Stimulated activated CD8-positive, alpha-beta memory T cell treated with anti-CD3 and anti-CD28 coated beads, Interleukin-4, amount 100 ng/mL, for 24 hours (primary cell): Measurements from ENCODE around the gene TMEM236.

Source experiments
- DNase-seq: peaks from one replicate; pipeline ENCODE4 v3.0.0-alpha.2; 2020; ENCODE audit warnings: low read depth

Gene TMEM236

GRCh38 chr10:17787087-17787961, 35.3 kb downstream of the TMEM236 start:
- DNase-seq: no peak

- no peak for DNase-seq
These were observed 36.6 kb downstream of the TMEM236 start for GRCh38 chr10:17788646-17789045.

GRCh38 chr10:17789396-17789795, 37.4 kb downstream of the TMEM236 start:
- DNase-seq: no peak

- no peak for DNase-seq
These were observed 38.6 kb downstream of the TMEM236 start for GRCh38 chr10:17790651-17791050.

DNA sequence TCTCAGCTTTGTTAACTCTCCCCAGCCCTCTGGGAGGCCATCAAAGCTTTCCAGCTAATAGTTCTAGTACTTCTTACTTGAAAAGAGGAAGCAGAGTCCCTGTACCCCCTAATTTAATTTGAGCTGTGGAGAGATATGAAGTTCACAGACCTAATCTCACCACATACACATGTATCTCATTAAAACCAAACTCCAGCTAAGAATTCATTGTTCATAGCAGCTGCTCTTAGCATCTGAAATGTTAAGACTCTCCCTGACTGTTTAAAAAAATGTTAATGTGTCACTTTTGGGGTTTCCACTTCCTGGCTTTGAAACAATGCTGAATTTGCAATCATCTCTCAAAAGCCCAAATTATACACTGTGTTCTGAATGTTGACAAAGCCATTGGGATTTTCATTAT, 41.0 kb downstream of the TMEM236 start:
- DNase-seq: no peak

GRCh38 chr10:17793823-17794644, 42.0 kb downstream of the TMEM236 start:
- no peak for DNase-seq

- DNase-seq: no peak
These were observed 43.1 kb downstream of the TMEM236 start for GRCh38 chr10:17795083-17795482.

- no peak for DNase-seq
These were observed 44.0 kb downstream of the TMEM236 start for GRCh38 chr10:17795813-17796594.

GRCh38 chr10:17801507-17801906, 49.5 kb downstream of the TMEM236 start:
- DNase-seq: no peak

GRCh38 chr10:17802350-17802749, 50.3 kb downstream of the TMEM236 start:
- no peak for DNase-seq

DNA sequence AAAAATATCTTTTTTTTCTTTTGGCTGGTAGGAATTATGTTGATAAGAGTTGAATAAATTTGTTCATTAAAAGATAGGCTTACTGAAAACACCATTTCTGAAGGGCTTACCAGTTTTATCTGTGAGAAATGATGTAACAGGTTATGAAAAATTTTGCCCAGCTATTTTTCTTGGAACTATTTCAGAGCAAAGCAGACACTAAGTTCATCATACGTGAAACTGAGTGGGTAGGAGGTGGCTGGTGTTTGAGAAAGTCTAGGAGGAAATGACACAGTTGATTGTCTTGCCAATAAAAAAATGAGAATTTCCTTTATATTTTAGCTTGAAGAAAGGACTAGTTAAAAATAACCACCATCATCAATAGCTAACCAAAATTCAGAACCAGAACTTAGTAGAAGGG, 51.0 kb downstream of the TMEM236 start:
- DNase-seq: no peak

GRCh38 chr10:17805330-17805729, 53.3 kb downstream of the TMEM236 start:
- no peak for DNase-seq

- DNase-seq: peak; percentile 7
These were observed 54.0 kb downstream of the TMEM236 start for GRCh38 chr10:17805921-17806577.

DNA sequence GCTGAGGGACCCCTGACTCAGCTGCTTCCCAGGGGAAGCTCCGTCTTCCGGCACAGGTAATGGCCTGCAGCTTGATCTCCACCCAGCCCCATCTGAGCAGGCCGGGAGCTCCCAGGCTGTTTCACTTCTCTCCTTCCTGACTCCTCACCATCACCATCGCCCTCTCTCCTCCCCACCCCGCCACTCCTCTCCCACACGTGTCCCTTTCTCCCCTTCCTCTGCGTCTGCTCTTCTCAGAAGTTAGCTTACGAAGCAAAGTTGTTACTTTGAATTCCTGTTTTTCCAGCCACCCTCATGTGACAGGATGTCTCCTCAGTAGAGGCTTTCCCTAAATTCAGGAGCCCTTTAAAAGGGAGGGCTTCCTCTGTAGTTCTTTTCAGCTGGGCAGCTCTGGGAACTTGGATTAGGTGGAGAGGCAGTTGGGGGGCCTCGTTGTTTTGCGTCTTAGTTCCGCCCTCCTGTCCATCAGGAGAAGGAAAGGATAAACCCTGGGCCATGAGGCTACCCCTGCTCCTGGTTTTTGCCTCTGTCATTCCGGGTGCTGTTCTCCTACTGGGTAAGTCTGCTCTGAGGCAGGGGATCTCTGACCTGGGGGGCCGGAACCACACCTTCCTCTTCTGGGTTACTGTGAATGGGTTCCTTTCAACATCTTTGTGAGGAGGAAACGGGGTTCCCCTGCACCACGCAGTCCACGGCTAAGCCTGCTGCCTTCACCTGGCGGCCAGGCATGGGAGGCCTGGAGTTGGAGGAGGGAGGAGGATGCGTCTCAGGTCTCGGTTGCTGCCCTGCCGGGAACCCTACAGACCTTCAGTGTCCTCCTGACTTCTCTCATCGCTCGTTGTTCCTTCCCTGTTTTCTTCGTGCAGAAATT, 57.2 kb downstream of the TMEM236 start, which contains the start of gene MRC1:
MRC1 (plus strand) TSS at position 378 of the 871 bp plus-strand sequence; CDS start at position 496, 118 bp downstream.
- DNase-seq: no peak

DNA sequence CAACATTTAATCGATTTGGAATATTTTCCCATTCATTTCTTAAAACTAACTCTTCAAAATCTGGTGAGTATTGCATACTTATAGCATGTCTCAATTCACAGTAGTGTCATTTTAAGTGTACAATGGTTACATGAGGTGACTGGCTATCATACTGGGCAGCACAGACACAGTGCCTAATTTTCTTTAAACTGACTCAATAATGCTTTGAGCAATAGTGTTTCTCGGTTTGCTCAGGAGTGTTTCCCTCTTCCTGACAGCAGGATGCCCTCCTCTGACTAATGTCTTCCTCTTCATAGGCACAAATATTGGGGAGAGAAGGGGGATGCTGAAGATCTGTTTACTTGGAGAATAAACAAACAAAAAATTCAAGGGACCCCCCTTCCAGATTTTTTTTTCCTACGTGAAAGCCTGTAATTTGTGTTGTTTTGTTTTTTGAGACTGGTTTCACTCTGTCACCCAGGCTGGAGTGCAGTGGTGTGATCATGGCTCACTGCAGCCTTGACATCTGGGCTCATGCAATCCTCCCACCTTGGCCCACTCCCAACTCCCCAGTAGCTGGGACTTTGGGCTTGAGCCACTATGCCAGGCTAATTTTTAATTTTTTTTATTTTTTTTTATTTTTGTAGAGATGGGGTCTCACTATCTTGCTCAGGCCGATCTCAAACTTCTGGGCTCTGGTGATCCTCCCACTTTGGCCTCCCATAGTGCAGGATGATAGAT, 59.3 kb downstream of the TMEM236 start:
- no peak for DNase-seq

DNA sequence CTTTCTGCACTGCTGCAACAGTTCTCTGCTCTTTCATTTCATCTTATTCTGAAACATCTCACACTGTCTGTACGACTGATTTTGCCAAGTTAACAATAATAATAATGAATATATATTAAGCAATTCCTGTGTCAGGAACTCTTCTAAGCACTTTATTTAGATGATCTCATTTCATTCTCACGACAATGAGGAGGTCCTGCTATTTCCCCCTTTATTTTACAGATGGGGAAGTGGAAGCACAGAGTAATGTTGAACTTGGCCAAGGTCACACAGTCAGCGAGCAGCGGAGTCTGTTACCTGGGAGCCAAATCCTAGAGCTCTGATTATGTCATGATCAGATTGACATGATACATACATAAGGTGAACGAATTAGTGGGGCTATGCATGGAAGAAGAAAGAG, 63.0 kb downstream of the TMEM236 start:
- DNase-seq: no peak

DNA sequence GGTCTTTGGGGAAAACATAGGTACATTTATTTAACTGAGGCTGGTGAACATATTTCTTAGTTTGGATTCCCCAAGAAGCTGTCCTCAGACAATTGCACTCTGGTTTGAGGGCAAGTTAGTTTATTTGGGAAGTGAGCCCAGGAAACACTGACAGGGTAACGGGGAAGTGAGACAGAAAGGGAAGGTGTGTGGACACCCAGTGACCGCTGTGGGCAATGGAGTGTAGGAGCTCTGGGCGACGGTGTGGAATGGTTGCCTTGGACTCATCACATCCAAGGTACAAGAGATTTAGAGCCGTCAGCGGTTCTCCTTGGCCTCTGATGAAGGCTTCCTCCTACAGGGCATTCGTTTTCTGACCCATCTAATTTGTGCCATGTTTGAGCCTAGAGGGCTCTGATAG, 64.2 kb downstream of the TMEM236 start:
- no peak for DNase-seq

DNA sequence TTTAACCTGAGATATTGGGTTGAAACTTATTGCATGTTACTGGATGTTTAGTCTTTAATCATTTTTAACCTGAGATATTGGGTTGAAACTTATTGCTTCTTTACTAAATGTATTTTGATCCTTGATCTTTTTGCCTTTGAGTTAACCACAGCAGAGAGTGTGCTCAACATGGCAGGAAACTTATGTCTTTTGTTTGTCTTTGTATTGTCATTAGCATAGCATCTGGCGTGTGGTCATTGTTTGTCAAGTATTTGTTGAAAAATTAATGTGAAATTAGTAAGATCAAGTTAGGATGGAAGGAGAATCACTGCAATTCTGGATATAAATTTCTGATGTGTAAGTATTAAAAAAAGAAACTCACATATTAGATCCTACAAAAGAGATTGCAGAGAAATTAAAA, 65.3 kb downstream of the TMEM236 start:
- no peak for DNase-seq

- DNase-seq: no peak
These were observed 65.8 kb downstream of the TMEM236 start for GRCh38 chr10:17817790-17818189.

DNA sequence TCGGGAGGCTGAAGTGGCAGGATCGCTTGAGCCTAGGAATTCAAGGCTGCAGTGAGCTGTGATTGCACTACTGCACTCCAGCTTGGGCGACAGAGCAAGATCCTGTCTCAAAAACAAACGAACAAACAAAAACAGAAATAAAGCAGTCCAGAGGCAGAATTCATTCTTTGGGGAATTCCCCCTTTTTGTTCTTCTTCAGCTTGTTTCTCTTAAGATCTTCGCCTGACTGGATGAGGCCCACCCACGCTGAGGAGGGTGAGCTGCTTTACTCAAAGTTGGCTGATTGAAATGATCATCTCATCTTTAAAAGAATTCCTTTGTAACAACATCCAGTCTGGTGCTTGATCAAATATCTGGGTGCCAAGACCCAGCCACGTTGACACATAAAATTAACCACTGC, 67.8 kb downstream of the TMEM236 start:
- no peak for DNase-seq
